RKO (cell line): Measurements from ENCODE around the gene CETN3.
"Not testable (repeated sequence)": the region's sequence is repeated elsewhere in the genome, so short reads cannot be mapped to it uniquely, and the experiment has no call there.

Source experiments
- DNase-seq: peaks from one replicate; pipeline ENCODE4 v3.0.0-alpha.2; 2016; ENCODE audit warnings: low spot score

Gene CETN3

DNA sequence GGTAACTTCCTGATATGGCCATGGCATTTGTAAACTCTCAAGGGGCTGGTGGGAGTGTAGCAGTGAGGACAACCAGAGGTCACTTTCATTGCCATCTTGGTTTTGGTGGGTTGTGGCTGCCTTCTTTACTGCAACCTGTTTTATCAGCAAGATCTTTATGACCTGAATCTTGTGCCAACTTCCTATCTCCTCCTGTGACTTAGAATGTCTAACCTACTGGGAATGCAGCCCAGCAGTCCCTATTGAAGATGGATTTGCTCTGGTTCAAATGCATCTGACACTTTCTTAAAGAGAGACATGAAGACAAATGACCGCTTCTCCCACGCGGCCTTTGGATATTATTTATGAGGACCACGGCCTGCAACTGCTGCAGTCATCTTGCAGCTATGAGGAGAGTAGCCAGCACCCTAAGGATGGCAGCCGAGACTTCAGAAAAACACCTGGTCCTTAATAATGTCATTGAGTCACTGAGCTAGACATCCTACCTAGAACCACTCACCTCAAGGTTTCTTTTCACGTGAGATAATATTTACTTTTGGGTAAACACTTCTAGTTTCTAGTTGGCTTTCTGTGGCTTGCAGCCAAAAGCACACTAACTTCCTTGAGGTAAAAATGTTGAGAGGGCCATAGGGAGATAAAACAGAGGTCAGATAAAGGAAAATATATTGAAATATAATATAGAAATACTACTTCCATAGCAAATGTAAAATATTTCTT lies 28.2 kb downstream of the CETN3 start:
- no peak for DNase-seq

DNA sequence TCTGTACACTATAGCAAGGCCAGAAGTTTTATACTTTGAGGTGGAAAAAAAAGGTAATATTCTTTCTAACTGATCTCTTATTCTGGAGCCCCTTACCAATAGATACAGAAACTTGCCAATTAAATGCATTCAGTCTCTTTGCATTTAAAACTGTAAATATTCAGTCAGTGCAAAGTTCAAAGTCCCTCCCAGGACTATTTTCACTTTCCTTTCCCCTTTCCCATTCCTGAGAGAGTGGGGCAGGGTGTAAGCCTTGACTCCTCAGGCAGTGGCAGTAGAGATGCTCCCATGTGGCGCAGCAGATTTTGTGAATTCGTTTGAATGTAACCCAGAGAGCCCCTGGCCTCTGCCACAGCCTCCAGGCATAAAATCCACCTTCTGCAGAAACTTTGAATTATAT lies 29.9 kb downstream of the CETN3 start:
- no peak for DNase-seq

DNA sequence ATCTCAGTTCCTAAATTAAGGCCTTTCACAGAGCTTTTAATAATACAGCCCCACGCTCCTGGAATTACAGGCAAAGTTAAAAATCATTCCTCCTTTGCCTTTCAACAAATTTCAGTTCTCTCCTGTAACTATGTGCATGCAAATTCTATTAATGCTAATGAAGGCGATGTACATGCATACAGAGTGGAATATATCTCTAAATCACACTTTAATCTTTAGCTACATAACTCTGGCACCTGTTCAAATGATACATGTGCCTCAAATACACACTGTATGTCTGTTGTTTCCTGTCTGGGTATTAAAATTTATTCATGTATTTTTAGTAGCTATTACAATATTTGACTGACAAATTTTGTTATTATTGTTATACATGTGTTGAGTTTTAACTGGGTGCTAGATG lies 30.8 kb downstream of the CETN3 start:
- no peak for DNase-seq

DNA sequence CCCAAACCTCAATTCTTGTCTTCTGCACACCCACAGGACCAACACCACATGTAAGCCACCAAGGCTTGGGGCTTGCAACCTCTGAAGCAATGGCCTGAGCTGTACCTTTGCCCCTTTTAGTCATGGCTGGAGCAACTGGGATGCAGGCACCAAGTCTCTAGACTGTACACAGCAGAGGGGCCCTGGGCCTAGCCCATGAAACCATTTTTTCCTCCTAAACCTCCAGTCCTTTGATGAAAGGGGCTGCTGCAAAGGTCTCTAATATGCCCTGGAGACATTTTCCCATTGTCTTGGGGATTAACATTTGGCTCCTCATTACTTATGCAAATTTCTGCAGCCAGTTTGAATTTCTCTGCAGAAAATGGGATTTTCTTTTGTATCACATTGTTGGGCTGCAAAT lies 38.3 kb downstream of the CETN3 start:
- DNase-seq = not testable (repeated sequence)

DNA sequence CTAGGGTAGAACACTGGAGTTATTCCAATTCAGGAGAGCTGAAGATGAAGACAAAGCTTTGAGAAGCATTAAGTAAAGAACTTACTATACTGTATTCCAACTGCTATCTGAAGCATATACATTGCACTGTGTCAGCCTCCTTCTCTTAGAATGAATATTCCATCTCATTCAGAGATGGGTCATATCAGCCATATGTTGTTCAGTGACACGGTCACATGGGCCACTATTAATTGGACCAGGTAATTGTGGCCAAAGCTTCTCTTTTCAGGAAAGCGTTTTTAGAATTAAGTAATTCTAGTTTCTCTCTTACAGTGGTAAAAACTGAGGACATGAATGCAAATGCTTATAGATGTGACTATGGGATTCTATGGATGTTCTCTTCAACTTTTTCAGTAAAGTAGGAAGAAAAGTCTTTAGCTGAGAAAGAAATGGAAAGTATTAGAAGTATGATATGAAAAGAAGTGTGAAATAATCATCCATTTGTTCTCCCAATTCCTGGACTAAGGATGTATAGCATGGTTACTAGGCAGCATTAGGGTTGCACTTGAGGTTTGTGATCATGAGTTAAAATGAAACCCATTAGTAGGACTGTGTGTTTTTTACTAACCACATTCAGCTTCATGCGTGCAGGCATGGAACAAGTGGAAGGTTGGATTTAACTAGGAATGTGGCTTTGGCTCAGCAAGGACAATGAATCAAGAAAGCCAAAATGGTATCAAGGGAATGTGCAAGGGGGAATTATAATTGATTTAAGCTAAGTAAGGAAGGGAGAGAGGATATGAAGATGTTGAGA lies 40.9 kb downstream of the CETN3 start:
- DNase-seq = no peak

DNA sequence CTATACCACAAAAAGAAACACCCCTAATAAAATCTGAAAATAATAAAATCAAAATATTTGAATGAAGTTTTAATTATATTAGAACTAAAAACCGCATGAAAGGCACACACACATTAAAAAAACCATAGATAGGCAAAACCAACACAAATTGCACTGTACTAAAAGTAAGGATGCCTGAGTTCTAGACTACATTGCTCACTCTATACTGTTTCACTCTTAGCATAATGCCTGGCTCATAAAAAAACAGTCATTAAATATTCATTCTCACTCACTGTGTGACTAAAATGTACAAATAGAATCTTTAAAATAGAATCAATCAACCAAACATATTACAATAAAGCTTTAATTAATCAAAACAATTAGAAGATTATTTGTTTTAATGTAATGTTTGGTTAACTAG lies 41.7 kb downstream of the CETN3 start:
- DNase-seq = no peak

DNA sequence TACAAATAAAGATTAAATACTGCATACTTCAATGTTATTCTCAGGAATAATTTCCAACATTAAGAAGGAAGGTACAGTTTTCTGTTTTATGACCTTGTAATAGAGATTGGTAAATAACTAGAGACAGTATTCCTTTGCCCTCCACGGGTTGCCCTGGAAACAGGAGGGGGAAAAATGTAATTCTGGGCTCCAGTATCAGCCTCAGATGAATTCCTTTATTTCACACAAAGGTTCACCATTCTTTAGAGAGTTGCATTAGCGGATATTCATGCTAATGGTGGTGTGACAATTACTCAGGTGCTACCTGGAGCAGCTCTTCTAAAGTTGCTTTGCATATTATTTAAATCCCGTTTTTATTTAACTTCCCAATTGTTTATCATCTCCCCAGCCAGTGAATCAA lies 42.6 kb downstream of the CETN3 start:
- no peak for DNase-seq

DNA sequence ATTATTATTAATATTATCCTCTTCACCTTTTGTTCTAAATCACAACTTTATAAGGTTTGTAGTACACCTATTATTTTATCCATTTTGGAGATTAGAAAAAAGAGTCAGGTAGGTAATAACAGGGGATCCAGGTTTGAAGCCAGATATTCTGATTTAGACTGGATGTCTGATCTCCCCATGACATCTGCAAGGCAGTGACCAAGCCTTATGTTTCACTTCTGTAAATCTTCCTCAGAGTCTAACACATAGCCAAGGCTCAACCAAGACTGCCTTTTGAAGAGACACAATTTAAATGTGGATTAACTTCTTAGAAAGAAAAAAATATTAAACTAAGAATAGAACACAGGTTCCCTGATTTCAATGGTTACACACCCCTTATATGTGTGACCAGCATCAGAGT lies 44.2 kb downstream of the CETN3 start:
- no peak for DNase-seq

DNA sequence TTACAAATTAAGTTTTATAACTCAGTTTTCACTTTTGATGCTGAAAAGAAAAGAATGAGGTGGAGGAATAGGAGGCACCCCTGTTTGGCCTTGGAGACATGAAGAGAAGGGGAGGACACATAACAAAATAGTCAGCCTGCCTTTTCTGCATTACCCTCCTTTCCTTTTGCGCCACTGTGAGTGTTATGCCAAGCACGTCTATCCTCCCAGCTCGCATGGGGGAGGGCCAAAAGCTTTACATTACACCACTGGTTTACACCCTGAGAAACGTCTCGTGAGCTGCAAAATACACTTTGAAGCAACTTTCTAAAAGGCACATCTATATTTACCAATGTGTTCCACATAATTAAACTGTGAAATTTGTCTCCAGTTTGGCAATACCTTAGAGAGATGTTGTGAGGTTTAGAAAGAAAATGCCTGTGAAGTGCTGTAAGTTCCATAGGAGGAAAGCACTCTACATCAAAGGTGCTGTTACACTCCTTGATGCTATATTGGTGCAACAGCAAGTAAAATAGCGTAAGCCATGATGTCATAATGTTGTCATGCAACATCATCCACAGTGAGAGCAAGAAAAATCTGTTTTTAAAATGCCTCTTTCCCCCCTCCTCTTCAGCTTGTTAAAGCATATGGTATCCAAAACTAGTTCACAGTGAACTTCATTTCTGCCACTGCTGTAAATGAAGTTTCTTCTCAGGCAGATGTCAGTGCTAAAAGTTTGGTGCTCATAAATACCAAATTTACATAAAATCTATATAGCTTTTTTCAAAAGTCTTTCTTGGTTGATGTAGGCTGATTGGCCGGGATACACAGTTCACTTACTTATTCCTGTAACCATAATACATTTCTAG lies 50.3 kb downstream of the CETN3 start:
- DNase-seq = no peak

DNA sequence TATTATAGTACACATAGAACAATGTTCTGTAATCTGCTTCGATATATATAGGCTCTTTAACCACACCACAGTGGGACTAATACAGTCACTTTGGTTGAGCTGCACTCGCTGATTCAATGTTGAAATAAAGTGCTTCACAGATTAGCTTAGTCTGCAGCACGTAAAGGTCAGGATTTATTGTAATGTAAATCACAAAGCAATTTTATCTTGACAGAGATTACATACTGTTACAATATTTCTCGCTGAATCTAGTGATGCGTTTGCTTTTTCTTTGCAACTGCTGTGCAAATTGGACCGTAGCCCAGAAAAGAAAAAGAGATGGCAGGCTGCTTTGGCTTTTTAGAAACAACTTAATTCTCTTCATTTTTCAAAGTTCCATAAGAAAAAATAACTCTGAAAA lies 52.9 kb downstream of the CETN3 start:
- no peak for DNase-seq

DNA sequence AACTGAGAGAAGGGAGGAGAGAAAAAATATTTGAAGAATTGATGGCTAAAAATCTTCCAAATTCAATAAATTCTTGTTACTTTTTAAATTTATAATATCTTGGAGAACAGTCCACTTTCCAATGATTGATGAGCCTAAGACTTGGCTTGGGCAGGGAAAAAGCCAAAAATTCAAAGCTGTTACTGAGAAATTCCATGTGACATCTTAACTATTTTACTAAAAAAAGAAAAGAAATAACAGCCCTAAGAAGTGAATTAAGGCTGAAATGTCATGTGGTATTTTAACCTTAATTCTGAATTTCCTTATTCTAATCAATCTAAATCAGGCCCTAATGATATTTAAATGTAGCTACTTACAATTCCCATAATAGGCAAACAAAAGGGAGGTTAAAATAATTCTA lies 53.4 kb downstream of the CETN3 start:
- no peak for DNase-seq

DNA sequence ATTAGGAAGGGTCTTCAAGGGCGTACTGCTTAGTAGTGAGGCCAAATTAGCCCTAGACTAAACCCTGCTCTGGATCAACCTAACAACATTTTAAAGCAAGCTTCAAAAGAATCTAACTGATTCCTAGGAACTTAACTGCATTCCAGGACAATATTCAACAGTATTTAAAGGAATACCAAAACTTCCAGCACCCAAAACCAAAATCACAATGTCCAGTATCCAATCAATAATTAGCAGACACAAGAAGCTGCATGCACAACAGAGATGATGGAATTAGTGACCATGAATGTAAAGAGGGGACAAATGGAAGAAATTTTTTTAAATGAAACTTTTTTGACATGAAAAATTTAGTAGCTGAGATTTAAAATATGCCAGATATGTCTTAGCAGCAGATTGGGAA lies 53.9 kb downstream of the CETN3 start:
- DNase-seq = no peak

DNA sequence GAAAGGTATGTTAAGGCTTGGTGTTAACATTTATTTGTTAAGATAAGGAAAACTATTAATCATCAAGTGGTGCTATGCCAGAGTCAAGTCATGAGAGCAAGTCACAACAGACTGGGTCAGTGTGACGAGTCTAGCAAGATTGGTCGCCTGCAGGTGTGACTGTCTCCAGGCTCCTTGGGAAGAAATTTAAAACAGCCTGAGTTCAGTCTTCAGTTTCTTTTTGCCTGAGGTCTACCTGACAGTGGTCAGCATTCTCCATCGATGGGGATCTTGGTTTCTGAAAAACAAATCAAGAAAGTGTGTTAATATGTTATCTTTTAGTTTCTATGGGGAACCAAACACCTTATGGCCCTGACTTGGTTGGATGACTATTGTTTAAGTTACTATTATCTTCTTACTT lies 56.3 kb downstream of the CETN3 start:
- DNase-seq = no peak

DNA sequence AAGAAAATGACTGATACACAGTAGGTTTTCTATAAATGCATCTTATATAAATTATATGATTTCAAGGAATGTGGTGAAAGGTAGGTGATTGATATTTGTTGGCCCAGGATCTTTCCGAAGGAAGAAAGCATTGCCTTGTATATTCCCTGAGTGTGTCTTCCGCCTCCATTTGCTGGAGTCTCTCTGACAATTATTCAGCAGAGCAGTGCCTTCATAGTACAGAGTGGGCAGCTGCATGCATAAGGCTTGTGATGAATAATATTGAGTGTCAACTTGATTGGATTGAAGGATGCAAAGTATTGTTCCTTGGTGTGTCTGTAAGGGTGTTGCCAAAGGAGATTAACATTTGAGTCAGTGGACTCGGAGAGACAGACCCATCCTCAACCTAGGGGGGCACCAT lies 58.5 kb downstream of the CETN3 start:
- DNase-seq = no peak

DNA sequence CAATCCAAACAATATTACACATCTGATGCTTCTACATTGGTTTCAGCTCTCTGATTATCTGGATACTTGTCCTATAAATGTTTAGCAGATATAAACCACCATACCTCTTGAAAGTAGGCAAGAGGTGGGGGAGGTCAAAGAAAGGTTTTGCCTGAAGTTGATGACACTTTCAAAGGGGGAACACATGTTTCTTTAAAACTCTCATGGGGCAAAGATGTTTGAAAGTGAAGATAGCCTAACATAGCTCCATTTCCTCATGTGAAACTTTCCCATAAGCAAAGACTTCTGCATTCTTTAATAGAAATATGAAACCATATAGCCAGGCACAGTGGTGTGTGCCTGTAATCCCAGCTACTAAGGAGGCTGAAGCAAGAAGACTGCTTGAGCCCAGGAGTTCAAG lies 62.1 kb downstream of the CETN3 start:
- DNase-seq = no peak

DNA sequence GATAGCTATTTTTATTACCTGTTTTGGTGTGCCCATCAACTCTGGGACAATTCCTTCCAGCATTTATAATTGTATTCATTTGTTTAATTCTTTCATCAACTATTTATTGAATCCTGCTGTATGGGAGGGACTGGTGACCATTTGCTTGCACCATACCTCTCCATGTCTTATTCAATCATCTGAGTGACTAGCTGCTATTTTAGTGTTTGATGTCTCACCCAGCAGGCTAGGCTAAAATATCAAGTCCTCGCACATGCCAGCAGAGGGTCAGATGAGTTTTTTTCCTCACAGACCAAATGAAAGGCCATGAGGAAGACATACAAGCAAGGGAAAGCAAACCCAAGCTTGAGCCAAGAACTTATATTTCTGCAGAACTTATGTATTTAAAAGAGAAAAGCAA lies 63.9 kb downstream of the CETN3 start:
- DNase-seq = peak; percentile 8

DNA sequence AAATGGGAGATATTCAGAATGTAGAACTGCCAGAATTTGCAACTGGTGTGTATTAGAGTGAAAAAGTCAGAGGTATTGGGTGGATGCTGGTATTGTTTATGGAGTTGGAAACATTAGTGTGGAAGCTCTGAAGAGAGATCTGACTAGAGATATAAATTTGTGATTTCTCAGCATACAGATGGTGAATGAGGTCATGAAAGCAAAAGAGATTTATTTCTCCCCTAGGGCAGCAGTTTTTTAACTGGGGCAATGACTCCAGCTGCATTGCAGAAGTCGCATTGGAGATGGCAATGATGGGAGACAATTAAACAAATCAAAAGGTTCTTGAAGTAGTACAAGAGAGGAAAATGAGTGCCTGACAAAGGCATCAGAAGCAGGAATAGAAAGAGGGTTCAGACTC lies 64.9 kb downstream of the CETN3 start:
- DNase-seq = no peak

DNA sequence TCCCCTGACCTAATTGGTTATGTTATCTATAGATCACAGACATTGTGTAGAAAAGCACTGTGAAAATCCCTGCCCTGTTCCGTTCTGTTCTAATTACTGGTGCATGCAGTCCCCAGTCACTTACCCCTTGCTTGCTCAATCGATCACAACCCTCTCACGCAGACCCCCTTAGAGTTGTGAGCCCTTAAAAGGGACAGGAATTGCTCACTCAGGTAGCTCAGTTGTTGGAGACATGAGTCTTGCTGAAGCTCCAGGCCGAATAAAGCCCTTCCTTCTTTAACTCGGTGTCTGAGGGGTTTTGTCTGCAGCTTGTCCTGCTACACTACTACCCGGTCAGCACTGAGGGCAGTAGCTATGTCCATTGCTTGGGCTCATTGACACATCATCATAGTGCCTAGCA lies 65.8 kb downstream of the CETN3 start:
- not testable (repeated sequence) for DNase-seq

DNA sequence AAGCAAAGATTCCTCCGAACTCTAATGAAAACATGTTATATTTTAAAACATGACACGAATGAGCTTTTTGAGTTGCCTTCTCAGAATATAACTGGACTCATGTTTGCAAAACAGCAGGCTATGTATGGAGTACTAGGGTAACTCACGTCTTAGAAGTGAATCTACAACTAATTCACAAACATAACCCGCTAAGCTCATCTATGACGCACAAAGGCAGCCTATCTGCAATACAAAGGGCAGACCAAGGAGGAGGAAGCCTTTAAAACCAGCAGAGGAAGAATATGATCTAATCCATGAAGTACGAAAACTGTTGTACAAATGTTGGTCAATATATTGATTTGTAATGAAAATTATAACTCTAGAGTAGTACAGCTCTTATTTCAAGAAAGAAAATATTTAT lies 67.0 kb downstream of the CETN3 start:
- no peak for DNase-seq
